Stimulated activated CD4-positive, alpha-beta T cell treated with anti-CD3 and anti-CD28 coated beads, Interleukin-2, amount 100 ng/mL, for 4 hours (primary cell): ENCODE measurements around the gene CEP112.

ENCODE experiments used
- DNase-seq: peaks from one replicate; pipeline ENCODE4 v3.0.0-alpha.2; 2020; ENCODE audit warnings: low read depth

CEP112 gene

GRCh38 chr17:65925606-65926307 is 266.2 kb downstream of the CEP112 start:
- DNase-seq = no peak

- no peak for DNase-seq
These were observed 270.9 kb downstream of the CEP112 start for GRCh38 chr17:65920996-65921395.

GRCh38 chr17:65918916-65919315 is 273.0 kb downstream of the CEP112 start:
- no peak for DNase-seq

GRCh38 chr17:65918500-65918899 is 273.4 kb downstream of the CEP112 start:
- no peak for DNase-seq

- no peak for DNase-seq
These were observed 274.4 kb downstream of the CEP112 start for GRCh38 chr17:65917560-65917959.

GRCh38 chr17:65916425-65916824 is 275.5 kb downstream of the CEP112 start:
- no peak for DNase-seq

- no peak for DNase-seq
These were observed 277.1 kb downstream of the CEP112 start for GRCh38 chr17:65914784-65915342.

- no peak for DNase-seq
These were observed 278.5 kb downstream of the CEP112 start for GRCh38 chr17:65913326-65913850.

GRCh38 chr17:65910836-65911235 is 281.1 kb downstream of the CEP112 start:
- DNase-seq = no peak

- DNase-seq = no peak
These were observed 289.0 kb downstream of the CEP112 start for GRCh38 chr17:65902831-65903522.

GRCh38 chr17:65902155-65902554 is 289.8 kb downstream of the CEP112 start:
- no peak for DNase-seq

- DNase-seq = no peak
These were observed 290.5 kb downstream of the CEP112 start for GRCh38 chr17:65901394-65901793.

GRCh38 chr17:65900216-65900615 is 291.7 kb downstream of the CEP112 start:
- DNase-seq = no peak

GRCh38 chr17:65898651-65899050 is 293.3 kb downstream of the CEP112 start:
- no peak for DNase-seq

- DNase-seq = no peak
These were observed 295.0 kb downstream of the CEP112 start for GRCh38 chr17:65896889-65897288.

- DNase-seq = no peak
These were observed 296.0 kb downstream of the CEP112 start for GRCh38 chr17:65895969-65896368.

- no peak for DNase-seq
These were observed 298.1 kb downstream of the CEP112 start for GRCh38 chr17:65893692-65894279.

GRCh38 chr17:65892912-65893377 is 299.0 kb downstream of the CEP112 start:
- DNase-seq = no peak

GRCh38 chr17:65891231-65891735 is 300.6 kb downstream of the CEP112 start:
- DNase-seq = no peak

GRCh38 chr17:65888649-65889048 is 303.3 kb downstream of the CEP112 start:
- DNase-seq = no peak

- DNase-seq = no peak
These were observed 305.4 kb downstream of the CEP112 start for GRCh38 chr17:65886315-65887245.
